WERI-Rb-1 (cell line): ENCODE data around the gene ETV4.
A peak's percentile ranks its signal among the peaks of the same experiment; 100 is the strongest.

Experiments used
- DNase-seq: peaks from one replicate; pipeline ENCODE4 v3.0.0-alpha.2; 2020
- H3K27ac ChIP-seq: fragments of 250-450 bp; sonication (Bioruptor Pico); 2 replicates; pipeline ENCODE4 v1.5.1; 2020; ENCODE audit warnings: mild to moderate bottlenecking, moderate library complexity
- H3K27me3 ChIP-seq: fragments of 250-450 bp; sonication (Bioruptor Pico); 2 replicates; pipeline ENCODE4 v1.5.1; 2021; ENCODE audit warnings: mild to moderate bottlenecking, low read depth, moderate library complexity; ENCODE audit not compliant: insufficient read depth, severe bottlenecking
- H3K36me3 ChIP-seq: fragments of 250-450 bp; sonication (Bioruptor Pico); 2 replicates; pipeline ENCODE4 v1.5.1; 2020; ENCODE audit warnings: mild to moderate bottlenecking, moderate library complexity
- H3K4me3 ChIP-seq: 2 replicates; pipeline ENCODE4 v1.5.1; 2011; ENCODE audit warnings: low read depth, mild to moderate bottlenecking, control low read depth, low read length
- H3K9me3 ChIP-seq: fragments of 250-450 bp; sonication (Bioruptor Pico); 2 replicates; pipeline ENCODE4 v1.5.1; 2021; ENCODE audit warnings: mild to moderate bottlenecking, moderate library complexity; ENCODE audit not compliant: severe bottlenecking
- CTCF ChIP-seq: IDR thresholded peaks from 2 replicates; pipeline ENCODE4 v1.5.1; 2011; ENCODE audit warnings: low read depth, mild to moderate bottlenecking, control low read depth, inconsistent platforms, low read length

ETV4 gene

GRCh38 chr17:43534909-43535308, 11.2 kb downstream of the ETV4 start:
- Histone ChIP-seq H3K36me3 (no peaks in the 10 kb centered on the region), H3K9me3 (no peaks in the 10 kb centered on the region), H3K27ac (no peak overlapping the region), H3K4me3 (no peak overlapping the region), H3K27me3 (no peaks in the 10 kb centered on the region)
- no peak for TF ChIP-seq CTCF
- DNase-seq, result no peak

GRCh38 chr17:43533699-43534098, 12.4 kb downstream of the ETV4 start:
- Histone ChIP-seq H3K9me3 (no peaks in the 10 kb centered on the region), H3K27ac (no peak overlapping the region), H3K4me3 (no peak overlapping the region), H3K27me3 (no peaks in the 10 kb centered on the region), H3K36me3 (no peaks in the 10 kb centered on the region; the same call in 1 of the 2 replicates)
- TF ChIP-seq CTCF, result no peak
- DNase-seq, result peak; percentile 26

- Histone ChIP-seq H3K4me3 (no peak overlapping the region), H3K27ac (no peak overlapping the region), H3K9me3 (no peaks in the 10 kb centered on the region), H3K27me3 (no peaks in the 10 kb centered on the region), H3K36me3 (no peaks in the 10 kb centered on the region; the same call in none of the 2 replicates)
- no peak for DNase-seq
- TF ChIP-seq CTCF, result no peak
These were observed 13.6 kb downstream of the ETV4 start for GRCh38 chr17:43532581-43532980.

GRCh38 chr17:43531955-43532354, 14.2 kb downstream of the ETV4 start:
- no peak overlapping the region for H3K4me3 ChIP-seq
- peaks cover 4% of the 10 kb centered on the region for H3K36me3 ChIP-seq
- no peak overlapping the region for H3K27ac ChIP-seq
- no peaks in the 10 kb centered on the region for H3K9me3 ChIP-seq
- H3K27me3 ChIP-seq, result no peaks in the 10 kb centered on the region
- DNase-seq, result peak; percentile 42
- no peak for TF ChIP-seq CTCF

- Histone ChIP-seq H3K4me3 (peak overlapping the region; percentile 31), H3K27ac (peak overlapping the region; percentile 18; the same call in 1 of the 2 replicates), H3K9me3 (no peaks in the 10 kb centered on the region), H3K27me3 (no peaks in the 10 kb centered on the region), H3K36me3 (peaks cover 13% of the 10 kb centered on the region)
- DNase-seq, result no peak
- TF ChIP-seq CTCF, result no peak
These were observed 15.1 kb downstream of the ETV4 start for GRCh38 chr17:43531082-43531378.

GRCh38 chr17:43530288-43531081, 15.7 kb downstream of the ETV4 start:
- H3K27ac ChIP-seq, result peak overlapping the region; percentile 59
- TF ChIP-seq CTCF, result no peak
- H3K9me3 ChIP-seq, result no peaks in the 10 kb centered on the region
- H3K27me3 ChIP-seq, result no peaks in the 10 kb centered on the region
- H3K4me3 ChIP-seq, result peak overlapping the region; percentile 31
- peaks cover 18% of the 10 kb centered on the region for H3K36me3 ChIP-seq
- peak; percentile 97 for DNase-seq
